Measurements from ENCODE around the gene SMURF2.

Gene SMURF2

GRCh38 chr17:64532409-64532808 lies 129.7 kb downstream of the SMURF2 start:
- no peak for TF ChIP-seq TAF1 (IDR thresholded peaks at IDR 0.05; ENCODE audit: borderline replicate concordance, insufficient read depth, low read length)
- TF ChIP-seq SIN3A (IDR thresholded peaks at IDR 0.05; ENCODE audit: borderline replicate concordance, insufficient read depth, low read length) = no peak
- TF ChIP-seq POLR2AphosphoS5 (IDR thresholded peaks at IDR 0.05; ENCODE audit: low read depth, low read length) = no peak
- no peak for TF ChIP-seq FOXP2 (optimal IDR thresholded peaks at IDR 0.05; ENCODE audit: borderline replicate concordance, extremely low read depth, extremely low read length, insufficient read depth)
- TF ChIP-seq REST (IDR thresholded peaks at IDR 0.05; ENCODE audit: insufficient read depth in 1 of 2, low read depth in 2 of 2, low read length in 2 of 2) = no peak

GRCh38 chr17:64531955-64532371 lies 130.1 kb downstream of the SMURF2 start:
- no peak for TF ChIP-seq REST (IDR thresholded peaks at IDR 0.05; ENCODE audit: insufficient read depth in 1 of 2, low read depth in 2 of 2, low read length in 2 of 2)
- no peak for TF ChIP-seq FOXP2 (optimal IDR thresholded peaks at IDR 0.05; ENCODE audit: borderline replicate concordance, extremely low read depth, extremely low read length, insufficient read depth)
- TF ChIP-seq TAF1 (IDR thresholded peaks at IDR 0.05; ENCODE audit: borderline replicate concordance, insufficient read depth, low read length) = no peak
- no peak for TF ChIP-seq POLR2AphosphoS5 (IDR thresholded peaks at IDR 0.05; ENCODE audit: low read depth, low read length)
- no peak for TF ChIP-seq SIN3A (IDR thresholded peaks at IDR 0.05; ENCODE audit: borderline replicate concordance, insufficient read depth, low read length)

- TF ChIP-seq REST (IDR thresholded peaks at IDR 0.05; ENCODE audit: insufficient read depth in 1 of 2, low read depth in 2 of 2, low read length in 2 of 2) = no peak
- no peak for TF ChIP-seq SIN3A (IDR thresholded peaks at IDR 0.05; ENCODE audit: borderline replicate concordance, insufficient read depth, low read length)
- no peak for TF ChIP-seq FOXP2 (optimal IDR thresholded peaks at IDR 0.05; ENCODE audit: borderline replicate concordance, extremely low read depth, extremely low read length, insufficient read depth)
Measured at GRCh38 chr17:64529221-64529620, 132.9 kb downstream of the SMURF2 start.

GRCh38 chr17:64527914-64528313 lies 134.2 kb downstream of the SMURF2 start:
- TF ChIP-seq POLR2AphosphoS5 (IDR thresholded peaks at IDR 0.05; ENCODE audit: low read depth, low read length) = no peak
- TF ChIP-seq TAF1 (IDR thresholded peaks at IDR 0.05; ENCODE audit: borderline replicate concordance, insufficient read depth, low read length) = no peak
- no peak for TF ChIP-seq FOXP2 (optimal IDR thresholded peaks at IDR 0.05; ENCODE audit: borderline replicate concordance, extremely low read depth, extremely low read length, insufficient read depth)
- no peak for TF ChIP-seq REST (IDR thresholded peaks at IDR 0.05; ENCODE audit: insufficient read depth in 1 of 2, low read depth in 2 of 2, low read length in 2 of 2)
- no peak for TF ChIP-seq SIN3A (IDR thresholded peaks at IDR 0.05; ENCODE audit: borderline replicate concordance, insufficient read depth, low read length)

- TF ChIP-seq FOXP2 (optimal IDR thresholded peaks at IDR 0.05; ENCODE audit: borderline replicate concordance, extremely low read depth, extremely low read length, insufficient read depth) (no peak), REST (IDR thresholded peaks at IDR 0.05; ENCODE audit: insufficient read depth in 1 of 2, low read depth in 2 of 2, low read length in 2 of 2) (no peak), POLR2AphosphoS5 (IDR thresholded peaks at IDR 0.05; ENCODE audit: low read depth, low read length) (no peak), SIN3A (IDR thresholded peaks at IDR 0.05; ENCODE audit: borderline replicate concordance, insufficient read depth, low read length) (no peak), TAF1 (IDR thresholded peaks at IDR 0.05; ENCODE audit: borderline replicate concordance, insufficient read depth, low read length) (no peak)
Measured at GRCh38 chr17:64520359-64520758, 141.7 kb downstream of the SMURF2 start.
